PC-3 (cell line): ENCODE measurements around the gene SNAI3.

Source experiments
- EZH2phosphoT487 ChIP-seq: fragments of 300-600 bp; sonication (generic); IDR thresholded peaks from 2 replicates; pipeline ENCODE4 v1.6.1; 2018; ENCODE audit warnings: mild to moderate bottlenecking, antibody characterized with exemption, low read length, borderline replicate concordance
- TF ChIP-seq, protein P1 (sequence below): fragments of 300-600 bp; sonication (generic); conservative IDR thresholded peaks from 2 replicates; pipeline ENCODE4 v1.5.1; 2017; ENCODE audit warnings: antibody characterized with exemption, low read depth, mild to moderate bottlenecking, low read length

DNA sequence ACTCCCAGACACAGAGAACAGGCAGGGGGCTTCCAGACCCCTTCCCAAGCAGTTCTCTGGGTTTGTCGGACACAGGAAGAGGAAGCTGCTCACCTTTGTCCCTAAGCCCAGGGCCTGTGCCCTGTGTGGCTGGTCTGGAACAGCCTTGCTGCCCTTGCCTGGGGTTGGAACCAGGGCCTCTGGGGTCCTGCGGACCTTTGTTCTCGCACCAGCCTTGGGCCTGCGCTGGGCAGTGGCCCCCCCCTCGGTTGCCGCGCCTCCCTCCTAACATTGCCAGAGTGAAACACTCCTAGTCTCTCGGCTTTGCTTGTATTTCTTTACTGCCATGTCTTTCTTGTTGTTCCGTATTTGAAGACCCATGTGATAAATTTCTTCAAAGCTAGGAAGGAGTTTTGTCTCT, 56.5 kb downstream of the SNAI3 start:
- TF ChIP-seq, protein P1, sequence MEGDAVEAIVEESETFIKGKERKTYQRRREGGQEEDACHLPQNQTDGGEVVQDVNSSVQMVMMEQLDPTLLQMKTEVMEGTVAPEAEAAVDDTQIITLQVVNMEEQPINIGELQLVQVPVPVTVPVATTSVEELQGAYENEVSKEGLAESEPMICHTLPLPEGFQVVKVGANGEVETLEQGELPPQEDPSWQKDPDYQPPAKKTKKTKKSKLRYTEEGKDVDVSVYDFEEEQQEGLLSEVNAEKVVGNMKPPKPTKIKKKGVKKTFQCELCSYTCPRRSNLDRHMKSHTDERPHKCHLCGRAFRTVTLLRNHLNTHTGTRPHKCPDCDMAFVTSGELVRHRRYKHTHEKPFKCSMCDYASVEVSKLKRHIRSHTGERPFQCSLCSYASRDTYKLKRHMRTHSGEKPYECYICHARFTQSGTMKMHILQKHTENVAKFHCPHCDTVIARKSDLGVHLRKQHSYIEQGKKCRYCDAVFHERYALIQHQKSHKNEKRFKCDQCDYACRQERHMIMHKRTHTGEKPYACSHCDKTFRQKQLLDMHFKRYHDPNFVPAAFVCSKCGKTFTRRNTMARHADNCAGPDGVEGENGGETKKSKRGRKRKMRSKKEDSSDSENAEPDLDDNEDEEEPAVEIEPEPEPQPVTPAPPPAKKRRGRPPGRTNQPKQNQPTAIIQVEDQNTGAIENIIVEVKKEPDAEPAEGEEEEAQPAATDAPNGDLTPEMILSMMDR, result no peak
- TF ChIP-seq EZH2phosphoT487, result no peak
